ENCODE results near the gene RCOR2.

RCOR2 gene

GRCh38 chr11:63907063-63907462, 9.9 kb downstream of the RCOR2 start:
- DNase-seq: no peak

GRCh38 chr11:63906585-63906984, 10.4 kb downstream of the RCOR2 start:
- DNase-seq: peak; percentile 16

- no peak for DNase-seq
Observed at GRCh38 chr11:63906087-63906486, 10.9 kb downstream of the RCOR2 start.

- DNase-seq: no peak
Observed at GRCh38 chr11:63905179-63905578, 11.8 kb downstream of the RCOR2 start.

GRCh38 chr11:63904743-63905142, 12.2 kb downstream of the RCOR2 start:
- DNase-seq: no peak

- DNase-seq: no peak
Observed at GRCh38 chr11:63903884-63904283, 13.1 kb downstream of the RCOR2 start.

- DNase-seq: no peak
Observed at GRCh38 chr11:63901660-63902059, 15.3 kb downstream of the RCOR2 start.

GRCh38 chr11:63897459-63898146, 19.4 kb downstream of the RCOR2 start:
- no peak for DNase-seq

- DNase-seq: no peak
Observed at GRCh38 chr11:63896071-63896470, 20.9 kb downstream of the RCOR2 start.

- no peak for DNase-seq
Observed at GRCh38 chr11:63893355-63893754, 23.6 kb downstream of the RCOR2 start.

GRCh38 chr11:63892228-63892627, 24.7 kb downstream of the RCOR2 start:
- DNase-seq: peak; percentile 8

GRCh38 chr11:63890368-63890767, 26.6 kb downstream of the RCOR2 start:
- DNase-seq: no peak

- no peak for DNase-seq
Observed at GRCh38 chr11:63889344-63889743, 27.6 kb downstream of the RCOR2 start.

GRCh38 chr11:63888170-63889086, 28.5 kb downstream of the RCOR2 start:
- DNase-seq: peak; percentile 79

GRCh38 chr11:63887386-63887999, 29.5 kb downstream of the RCOR2 start:
- no peak for DNase-seq

- no peak for DNase-seq
Observed at GRCh38 chr11:63884196-63884932, 32.6 kb downstream of the RCOR2 start.

- DNase-seq: no peak
Observed at GRCh38 chr11:63883791-63884190, 33.2 kb downstream of the RCOR2 start.

- DNase-seq: peak; percentile 31
Observed at GRCh38 chr11:63882555-63883242, 34.3 kb downstream of the RCOR2 start.

GRCh38 chr11:63880403-63880790, 36.6 kb downstream of the RCOR2 start:
- DNase-seq: no peak

- no peak for DNase-seq
Observed at GRCh38 chr11:63879598-63880402, 37.2 kb downstream of the RCOR2 start.

- DNase-seq: no peak
Observed at GRCh38 chr11:63877658-63878241, 39.2 kb downstream of the RCOR2 start.

Measured in OCI-M1 (cell line).